ENCODE measurements around the gene SLC16A4. TPM values are rescaled to one million over a fixed set of nuclear protein-coding genes. Genes with fewer than 3 reads are reported as not detected.

SLC16A4 gene
- total and polyA plus RNA-seq, 2 of the 8 experiments (the other 6 are each of a cell fraction or from before 2014, with no cell fraction given): 0.30 to 0.43 TPM

DNA sequence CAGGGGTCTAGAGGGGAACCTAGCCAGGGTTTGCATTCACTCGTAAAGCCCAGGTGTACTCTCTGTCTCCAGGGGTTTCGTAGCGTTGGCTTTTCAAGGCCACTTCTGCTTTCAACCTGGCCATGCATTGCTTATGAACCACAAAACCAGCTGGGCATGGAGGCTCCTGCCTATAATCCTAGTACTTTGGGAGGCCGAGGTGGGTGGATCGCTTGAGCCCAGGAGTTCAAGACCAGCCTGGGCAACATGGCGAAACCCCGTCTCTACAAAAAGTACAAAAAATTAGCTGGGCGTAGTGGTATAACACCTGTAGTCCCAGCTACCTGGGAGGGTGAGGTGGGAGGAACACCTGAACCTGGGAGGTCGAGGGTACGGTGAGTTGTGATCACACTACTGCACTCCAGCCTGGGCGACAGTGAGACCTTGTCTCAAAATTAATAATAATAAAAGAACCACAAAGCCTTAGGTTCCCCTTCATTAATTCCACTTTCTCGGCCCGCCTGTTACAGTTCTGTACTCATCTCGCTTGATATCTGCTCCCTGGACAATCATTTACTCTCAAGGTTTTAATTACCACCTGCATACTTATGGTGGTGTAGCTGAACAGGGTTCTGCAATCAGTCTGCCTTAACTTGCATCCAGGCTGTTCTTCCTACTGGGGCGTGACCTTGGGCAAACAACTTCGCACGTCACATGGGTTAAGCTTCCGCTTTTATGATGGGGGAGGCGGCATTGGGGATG lies 6.1 kb downstream of the SLC16A4 start (continued):
- TF ChIP-seq, protein P1, sequence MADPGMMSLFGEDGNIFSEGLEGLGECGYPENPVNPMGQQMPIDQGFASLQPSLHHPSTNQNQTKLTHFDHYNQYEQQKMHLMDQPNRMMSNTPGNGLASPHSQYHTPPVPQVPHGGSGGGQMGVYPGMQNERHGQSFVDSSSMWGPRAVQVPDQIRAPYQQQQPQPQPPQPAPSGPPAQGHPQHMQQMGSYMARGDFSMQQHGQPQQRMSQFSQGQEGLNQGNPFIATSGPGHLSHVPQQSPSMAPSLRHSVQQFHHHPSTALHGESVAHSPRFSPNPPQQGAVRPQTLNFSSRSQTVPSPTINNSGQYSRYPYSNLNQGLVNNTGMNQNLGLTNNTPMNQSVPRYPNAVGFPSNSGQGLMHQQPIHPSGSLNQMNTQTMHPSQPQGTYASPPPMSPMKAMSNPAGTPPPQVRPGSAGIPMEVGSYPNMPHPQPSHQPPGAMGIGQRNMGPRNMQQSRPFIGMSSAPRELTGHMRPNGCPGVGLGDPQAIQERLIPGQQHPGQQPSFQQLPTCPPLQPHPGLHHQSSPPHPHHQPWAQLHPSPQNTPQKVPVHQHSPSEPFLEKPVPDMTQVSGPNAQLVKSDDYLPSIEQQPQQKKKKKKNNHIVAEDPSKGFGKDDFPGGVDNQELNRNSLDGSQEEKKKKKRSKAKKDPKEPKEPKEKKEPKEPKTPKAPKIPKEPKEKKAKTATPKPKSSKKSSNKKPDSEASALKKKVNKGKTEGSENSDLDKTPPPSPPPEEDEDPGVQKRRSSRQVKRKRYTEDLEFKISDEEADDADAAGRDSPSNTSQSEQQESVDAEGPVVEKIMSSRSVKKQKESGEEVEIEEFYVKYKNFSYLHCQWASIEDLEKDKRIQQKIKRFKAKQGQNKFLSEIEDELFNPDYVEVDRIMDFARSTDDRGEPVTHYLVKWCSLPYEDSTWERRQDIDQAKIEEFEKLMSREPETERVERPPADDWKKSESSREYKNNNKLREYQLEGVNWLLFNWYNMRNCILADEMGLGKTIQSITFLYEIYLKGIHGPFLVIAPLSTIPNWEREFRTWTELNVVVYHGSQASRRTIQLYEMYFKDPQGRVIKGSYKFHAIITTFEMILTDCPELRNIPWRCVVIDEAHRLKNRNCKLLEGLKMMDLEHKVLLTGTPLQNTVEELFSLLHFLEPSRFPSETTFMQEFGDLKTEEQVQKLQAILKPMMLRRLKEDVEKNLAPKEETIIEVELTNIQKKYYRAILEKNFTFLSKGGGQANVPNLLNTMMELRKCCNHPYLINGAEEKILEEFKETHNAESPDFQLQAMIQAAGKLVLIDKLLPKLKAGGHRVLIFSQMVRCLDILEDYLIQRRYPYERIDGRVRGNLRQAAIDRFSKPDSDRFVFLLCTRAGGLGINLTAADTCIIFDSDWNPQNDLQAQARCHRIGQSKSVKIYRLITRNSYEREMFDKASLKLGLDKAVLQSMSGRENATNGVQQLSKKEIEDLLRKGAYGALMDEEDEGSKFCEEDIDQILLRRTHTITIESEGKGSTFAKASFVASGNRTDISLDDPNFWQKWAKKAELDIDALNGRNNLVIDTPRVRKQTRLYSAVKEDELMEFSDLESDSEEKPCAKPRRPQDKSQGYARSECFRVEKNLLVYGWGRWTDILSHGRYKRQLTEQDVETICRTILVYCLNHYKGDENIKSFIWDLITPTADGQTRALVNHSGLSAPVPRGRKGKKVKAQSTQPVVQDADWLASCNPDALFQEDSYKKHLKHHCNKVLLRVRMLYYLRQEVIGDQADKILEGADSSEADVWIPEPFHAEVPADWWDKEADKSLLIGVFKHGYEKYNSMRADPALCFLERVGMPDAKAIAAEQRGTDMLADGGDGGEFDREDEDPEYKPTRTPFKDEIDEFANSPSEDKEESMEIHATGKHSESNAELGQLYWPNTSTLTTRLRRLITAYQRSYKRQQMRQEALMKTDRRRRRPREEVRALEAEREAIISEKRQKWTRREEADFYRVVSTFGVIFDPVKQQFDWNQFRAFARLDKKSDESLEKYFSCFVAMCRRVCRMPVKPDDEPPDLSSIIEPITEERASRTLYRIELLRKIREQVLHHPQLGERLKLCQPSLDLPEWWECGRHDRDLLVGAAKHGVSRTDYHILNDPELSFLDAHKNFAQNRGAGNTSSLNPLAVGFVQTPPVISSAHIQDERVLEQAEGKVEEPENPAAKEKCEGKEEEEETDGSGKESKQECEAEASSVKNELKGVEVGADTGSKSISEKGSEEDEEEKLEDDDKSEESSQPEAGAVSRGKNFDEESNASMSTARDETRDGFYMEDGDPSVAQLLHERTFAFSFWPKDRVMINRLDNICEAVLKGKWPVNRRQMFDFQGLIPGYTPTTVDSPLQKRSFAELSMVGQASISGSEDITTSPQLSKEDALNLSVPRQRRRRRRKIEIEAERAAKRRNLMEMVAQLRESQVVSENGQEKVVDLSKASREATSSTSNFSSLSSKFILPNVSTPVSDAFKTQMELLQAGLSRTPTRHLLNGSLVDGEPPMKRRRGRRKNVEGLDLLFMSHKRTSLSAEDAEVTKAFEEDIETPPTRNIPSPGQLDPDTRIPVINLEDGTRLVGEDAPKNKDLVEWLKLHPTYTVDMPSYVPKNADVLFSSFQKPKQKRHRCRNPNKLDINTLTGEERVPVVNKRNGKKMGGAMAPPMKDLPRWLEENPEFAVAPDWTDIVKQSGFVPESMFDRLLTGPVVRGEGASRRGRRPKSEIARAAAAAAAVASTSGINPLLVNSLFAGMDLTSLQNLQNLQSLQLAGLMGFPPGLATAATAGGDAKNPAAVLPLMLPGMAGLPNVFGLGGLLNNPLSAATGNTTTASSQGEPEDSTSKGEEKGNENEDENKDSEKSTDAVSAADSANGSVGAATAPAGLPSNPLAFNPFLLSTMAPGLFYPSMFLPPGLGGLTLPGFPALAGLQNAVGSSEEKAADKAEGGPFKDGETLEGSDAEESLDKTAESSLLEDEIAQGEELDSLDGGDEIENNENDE (IDR thresholded peaks at IDR 0.05; ENCODE audit: insufficient replicate concordance, low read length): no peak
- TF ChIP-seq SIRT6 (IDR thresholded peaks at IDR 0.05; ENCODE audit: low read length): no peak
- TF ChIP-seq ZNF274 (IDR thresholded peaks at IDR 0.05; ENCODE audit: borderline replicate concordance, extremely low read depth, low read length): no peak
- TF ChIP-seq JUN (IDR thresholded peaks at IDR 0.05; ENCODE audit: low read depth, low read length): no peak
- no peak for TF ChIP-seq TBP (IDR thresholded peaks at IDR 0.05; ENCODE audit: low read depth, low read length)
- no peak for TF ChIP-seq POLR2A (IDR thresholded peaks at IDR 0.05; ENCODE audit: control extremely low read depth in 1 of 2, low read depth in 2 of 2, low read length in 2 of 2)
- TF ChIP-seq EZH2 (IDR thresholded peaks at IDR 0.05; ENCODE audit: low read depth, low read length, severe bottlenecking): no peak
- TF ChIP-seq, protein P2, sequence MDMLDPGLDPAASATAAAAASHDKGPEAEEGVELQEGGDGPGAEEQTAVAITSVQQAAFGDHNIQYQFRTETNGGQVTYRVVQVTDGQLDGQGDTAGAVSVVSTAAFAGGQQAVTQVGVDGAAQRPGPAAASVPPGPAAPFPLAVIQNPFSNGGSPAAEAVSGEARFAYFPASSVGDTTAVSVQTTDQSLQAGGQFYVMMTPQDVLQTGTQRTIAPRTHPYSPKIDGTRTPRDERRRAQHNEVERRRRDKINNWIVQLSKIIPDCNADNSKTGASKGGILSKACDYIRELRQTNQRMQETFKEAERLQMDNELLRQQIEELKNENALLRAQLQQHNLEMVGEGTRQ (IDR thresholded peaks at IDR 0.05; ENCODE audit: low read length): no peak
- no peak for TF ChIP-seq RAD21 (IDR thresholded peaks at IDR 0.05 in 1 of 2, conservative IDR thresholded peaks at IDR 0.05 in 1 of 2; ENCODE audit: low read depth in 2 of 2, low read length in 2 of 2)
- TF ChIP-seq POLR2AphosphoS5 (IDR thresholded peaks at IDR 0.05; ENCODE audit: low read depth, low read length): no peak

Data from H1 (cell line).